GM20000 (cell line): Measurements from ENCODE around the gene STK32C.

Experiments
- DNase-seq: peaks from one replicate; pipeline ENCODE4 v3.0.0; 2012; ENCODE audit warnings: low spot score
- TF ChIP-seq, protein P1 (sequence below): IDR thresholded peaks from 2 replicates; pipeline ENCODE4 v1.5.1; 2012; ENCODE audit warnings: mild to moderate bottlenecking, control low read depth; ENCODE audit errors: extremely low read depth, missing control alignments

STK32C gene

DNA sequence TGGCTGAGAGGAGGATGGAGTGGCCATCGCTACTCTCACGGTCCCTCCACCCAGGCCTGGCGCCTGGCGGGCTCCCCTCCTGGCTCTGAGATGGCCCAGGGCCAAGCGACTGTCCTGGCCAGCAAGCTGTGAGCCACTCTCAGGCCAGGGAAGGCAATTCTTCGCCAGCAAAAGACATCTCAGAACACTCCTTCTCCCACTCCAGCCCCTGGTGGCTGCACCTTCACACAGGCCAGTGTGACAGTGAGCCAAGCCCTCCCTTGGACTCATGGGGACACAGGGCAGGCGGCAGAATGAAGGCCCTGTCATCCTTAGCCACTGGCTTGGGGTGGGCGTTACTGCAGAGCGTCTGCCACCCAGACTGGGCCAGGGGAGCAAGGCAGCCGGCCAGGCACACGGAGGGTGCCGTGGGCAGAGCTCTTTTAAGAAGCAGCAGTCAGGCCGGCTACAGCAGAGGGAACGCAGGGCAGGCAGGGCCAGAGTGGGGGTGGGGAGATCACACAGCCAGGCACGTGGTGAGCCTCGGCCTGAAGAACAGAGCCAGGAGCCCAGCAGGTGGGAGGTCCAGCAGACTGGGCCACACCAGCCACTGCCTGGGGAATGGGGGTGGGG lies 14.4 kb downstream of the STK32C start:
- DNase-seq, result no peak
- TF ChIP-seq, protein P1, sequence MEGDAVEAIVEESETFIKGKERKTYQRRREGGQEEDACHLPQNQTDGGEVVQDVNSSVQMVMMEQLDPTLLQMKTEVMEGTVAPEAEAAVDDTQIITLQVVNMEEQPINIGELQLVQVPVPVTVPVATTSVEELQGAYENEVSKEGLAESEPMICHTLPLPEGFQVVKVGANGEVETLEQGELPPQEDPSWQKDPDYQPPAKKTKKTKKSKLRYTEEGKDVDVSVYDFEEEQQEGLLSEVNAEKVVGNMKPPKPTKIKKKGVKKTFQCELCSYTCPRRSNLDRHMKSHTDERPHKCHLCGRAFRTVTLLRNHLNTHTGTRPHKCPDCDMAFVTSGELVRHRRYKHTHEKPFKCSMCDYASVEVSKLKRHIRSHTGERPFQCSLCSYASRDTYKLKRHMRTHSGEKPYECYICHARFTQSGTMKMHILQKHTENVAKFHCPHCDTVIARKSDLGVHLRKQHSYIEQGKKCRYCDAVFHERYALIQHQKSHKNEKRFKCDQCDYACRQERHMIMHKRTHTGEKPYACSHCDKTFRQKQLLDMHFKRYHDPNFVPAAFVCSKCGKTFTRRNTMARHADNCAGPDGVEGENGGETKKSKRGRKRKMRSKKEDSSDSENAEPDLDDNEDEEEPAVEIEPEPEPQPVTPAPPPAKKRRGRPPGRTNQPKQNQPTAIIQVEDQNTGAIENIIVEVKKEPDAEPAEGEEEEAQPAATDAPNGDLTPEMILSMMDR, result no peak

DNA sequence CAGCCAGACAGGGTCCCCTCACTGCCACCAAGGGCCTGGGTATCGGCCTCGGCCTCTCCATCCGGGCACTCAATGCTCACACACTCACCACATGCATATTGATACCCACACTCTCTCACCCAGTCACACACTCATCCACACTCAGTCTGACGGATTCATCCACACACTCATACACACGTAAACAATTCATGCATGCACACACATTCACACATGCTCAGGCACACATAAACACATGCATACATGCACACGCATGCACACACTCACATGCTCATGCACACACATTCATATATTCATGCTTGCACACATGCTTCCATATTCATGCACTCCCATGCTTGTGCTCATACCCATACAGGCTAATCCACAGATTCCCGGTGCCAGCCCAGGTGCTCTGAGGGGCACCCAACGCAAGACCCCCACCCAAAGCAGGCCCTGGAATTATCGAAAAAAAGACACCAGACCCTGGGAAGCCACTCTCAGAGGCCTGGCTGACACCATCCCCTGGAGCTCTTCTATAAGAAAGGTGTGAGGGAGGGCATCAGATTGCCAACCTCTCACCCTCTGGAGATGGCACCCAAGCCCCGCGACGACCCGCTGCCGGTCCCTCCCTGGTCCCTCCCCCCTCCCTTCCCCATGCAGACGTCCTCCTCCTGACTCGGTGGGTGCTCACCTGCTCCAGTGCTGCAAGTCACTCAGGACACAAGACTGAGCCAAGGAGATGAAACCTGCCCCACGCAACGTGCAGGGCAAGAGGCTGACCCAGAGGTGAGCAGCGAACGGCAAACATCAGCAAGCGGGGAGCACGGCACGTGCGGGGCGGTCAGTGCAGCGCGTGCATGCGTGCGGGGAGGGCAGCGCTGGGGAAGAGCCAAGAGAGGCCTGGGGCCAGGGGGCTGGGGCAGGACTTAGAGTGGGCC lies 15.2 kb downstream of the STK32C start:
- no peak for DNase-seq
- TF ChIP-seq, protein P1, result no peak

DNA sequence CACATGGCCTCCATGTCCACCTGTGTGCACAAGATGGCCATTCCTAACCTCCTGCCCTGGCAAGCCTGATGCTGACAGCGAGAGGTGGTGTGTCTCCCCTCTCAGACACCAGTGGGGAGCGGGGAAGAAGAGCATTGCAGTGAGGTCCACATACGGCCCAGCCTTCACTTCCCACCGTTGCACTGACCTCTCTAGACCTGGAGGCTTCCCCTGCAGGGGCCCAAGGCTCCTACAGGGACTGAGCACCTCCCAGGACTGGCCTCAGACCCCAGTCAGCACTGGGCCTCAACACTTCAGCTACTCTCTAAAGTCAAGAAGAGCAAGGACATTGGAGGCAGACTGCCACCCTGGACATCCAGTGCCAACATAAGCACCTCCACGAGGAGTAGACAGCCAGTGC lies 15.9 kb downstream of the STK32C start:
- DNase-seq, result no peak
- TF ChIP-seq, protein P1, result no peak

DNA sequence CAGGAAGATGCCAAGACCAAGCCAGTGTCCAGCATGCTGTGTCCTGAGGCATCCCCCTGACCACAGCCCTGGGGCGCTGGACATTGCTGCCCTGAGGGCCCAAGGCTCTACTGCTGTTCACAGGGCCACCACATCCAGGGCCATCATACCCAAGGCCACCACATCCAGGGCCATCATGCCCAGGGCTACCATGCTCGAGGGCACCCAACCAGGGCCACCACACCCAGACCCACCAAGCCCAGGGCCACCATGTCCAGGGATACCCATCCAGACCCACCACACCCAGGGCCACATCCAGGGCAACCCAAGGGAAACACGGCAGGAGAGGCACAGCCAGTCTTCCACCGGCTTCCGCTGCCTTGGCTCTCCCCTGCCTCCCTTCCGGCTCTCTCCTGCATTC lies 17.1 kb downstream of the STK32C start:
- TF ChIP-seq, protein P1, result no peak
- no peak for DNase-seq

DNA sequence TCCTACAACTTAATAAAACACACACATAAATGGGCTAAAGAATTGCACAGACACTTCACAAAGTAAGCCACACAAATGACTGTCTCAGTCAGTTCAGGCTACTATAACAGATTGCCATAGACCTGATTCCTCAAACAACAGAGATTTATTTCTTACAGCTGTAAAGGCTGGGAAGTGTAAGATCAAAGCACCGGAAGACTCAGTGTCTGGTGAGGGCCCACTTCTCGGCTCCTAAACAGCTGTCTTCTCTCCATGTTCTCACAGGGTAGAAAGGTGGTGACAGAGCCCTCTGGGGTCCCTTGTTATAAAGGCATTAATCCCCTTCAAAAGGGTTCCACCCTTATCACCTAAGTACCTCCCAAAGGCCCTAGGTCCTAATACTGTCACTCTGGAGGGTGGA lies 18.3 kb downstream of the STK32C start:
- TF ChIP-seq, protein P1, result no peak
- DNase-seq, result no peak

DNA sequence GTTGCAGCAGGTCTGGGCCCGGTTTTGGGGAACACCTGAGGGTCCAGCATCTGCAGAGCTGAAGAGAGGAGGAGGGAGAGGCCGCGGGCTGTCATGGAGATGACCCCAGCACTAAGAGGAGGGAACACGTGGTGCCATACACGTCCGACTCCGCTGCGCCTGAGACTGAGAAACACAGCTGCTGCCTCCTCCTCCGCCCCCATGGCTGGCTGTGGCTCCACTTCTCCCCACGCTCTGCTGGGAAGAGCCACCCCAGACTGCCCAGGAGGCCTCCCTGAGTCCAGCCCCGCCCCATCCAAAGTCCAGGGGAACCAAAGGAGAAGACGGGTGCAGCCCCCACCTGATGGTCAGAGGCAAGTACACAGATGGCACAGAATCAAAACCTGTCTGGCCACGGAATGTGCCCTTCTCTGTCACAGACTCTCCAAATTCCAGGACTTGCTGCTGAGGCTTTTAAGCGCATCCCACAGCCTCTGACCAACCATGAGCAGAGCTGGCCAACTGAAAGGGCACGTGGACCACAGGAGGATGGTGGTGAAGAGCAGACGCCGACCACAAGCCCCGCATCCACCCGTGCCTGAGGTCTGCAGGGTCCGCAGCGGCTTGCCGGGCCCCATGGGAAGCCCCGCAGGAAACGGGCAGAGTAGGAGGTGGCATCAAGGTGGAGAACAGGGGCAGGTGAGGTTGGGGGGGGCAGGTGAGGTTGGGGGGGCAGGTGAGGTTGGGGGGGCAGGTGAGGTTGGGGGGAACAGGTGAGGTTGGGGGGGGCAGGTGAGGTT lies 24.0 kb downstream of the STK32C start:
- TF ChIP-seq, protein P1, result no peak
- no peak for DNase-seq
